GM12892 (cell line): ENCODE results near the gene PLCD3.

Source experiments
- POLR2AphosphoS5 ChIP-seq: IDR thresholded peaks from 2 replicates; pipeline ENCODE4 v1.6.1; 2011; ENCODE audit warnings: low read depth, low read length, control low read depth
- TAF1 ChIP-seq: IDR thresholded peaks from 2 replicates; pipeline ENCODE4 v1.6.1; 2011; ENCODE audit warnings: low read depth, mild to moderate bottlenecking, control low read depth, low read length, borderline replicate concordance

DNA sequence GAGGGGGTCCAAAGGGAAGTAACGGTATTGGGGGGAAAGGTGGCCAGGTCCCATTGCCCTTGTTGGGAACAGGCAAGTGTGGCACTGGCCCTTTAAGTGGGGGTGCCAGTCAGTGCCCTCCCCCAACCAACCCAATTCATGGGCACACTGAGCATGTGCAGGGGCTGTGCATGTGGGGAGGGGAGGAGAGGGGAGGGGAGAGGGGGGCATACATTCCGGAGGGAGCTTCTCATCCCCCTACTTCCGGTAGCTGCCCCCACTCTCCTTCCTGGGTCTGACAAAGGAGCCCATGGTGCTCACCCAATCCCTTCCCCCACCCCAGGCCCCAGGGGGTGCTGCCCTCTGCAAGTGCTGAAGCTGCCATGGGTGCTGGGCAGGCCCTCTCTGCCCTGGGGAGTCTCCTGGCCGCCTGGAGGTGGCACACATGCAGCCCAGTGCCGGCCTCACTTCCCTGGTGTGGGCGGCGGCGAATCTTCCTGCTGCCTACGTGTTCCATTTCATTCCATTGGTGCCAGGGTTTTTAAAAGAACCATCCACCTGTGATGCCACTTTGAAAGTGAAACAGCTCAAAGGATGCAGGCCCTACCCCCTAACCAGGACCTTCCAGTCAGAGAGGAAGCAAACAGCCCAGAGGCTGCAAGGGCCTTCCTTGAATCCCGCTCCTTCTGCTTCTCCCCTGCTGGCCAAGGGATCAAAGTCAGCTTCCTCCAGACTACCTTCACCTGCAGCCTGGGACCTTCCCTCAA lies 40.4 kb upstream of the PLCD3 start:
- TF ChIP-seq POLR2AphosphoS5 (peak; percentile 35; the same call in 1 of the 2 replicates), TAF1 (peak; percentile 45; the same call in 1 of the 2 replicates)
